Activated CD4-positive, alpha-beta T cell treated with anti-CD3 and anti-CD28 coated beads for 36 hours (primary cell): ENCODE results near the gene SCIMP. TPM values are rescaled to one million over a fixed set of nuclear protein-coding genes. Genes with fewer than 3 reads are reported as not detected.
"Not testable (repeated sequence)": the region's sequence is repeated elsewhere in the genome, so short reads cannot be mapped to it uniquely, and the experiment has no call there.

Source experiments
- ATAC-seq: fragments of 200-7000 bp; cut with Tn5 transposase; one replicate; pipeline ENCODE4 v1.10.0; 2021; ENCODE audit warnings: mild to moderate bottlenecking, moderate library complexity
- CTCF ChIA-PET: fragments of 350-600 bp; sonication (Branson Sonifier 250); formaldehyde crosslinking; loops from one replicate; lab custom pipeline; 2021; ENCODE audit warnings: antibody characterized with exemption; lab: Charles Lee
- POLR2A ChIA-PET: fragments of 350-600 bp; sonication (Branson Sonifier 250); formaldehyde crosslinking; loops from one replicate; lab custom pipeline; 2021; ENCODE audit warnings: antibody characterized with exemption, inconsistent platforms; lab: Charles Lee
- DNase-seq: peaks from one replicate; pipeline ENCODE4 v3.0.0-alpha.2; 2020
- H3K27ac Mint-ChIP-seq: one replicate; pipeline ENCODE4 v1.8.0; 2021; ENCODE audit warnings: mixed read lengths
- H3K27me3 Mint-ChIP-seq: one replicate; pipeline ENCODE4 v1.8.0; 2021; ENCODE audit warnings: mixed read lengths
- H3K36me3 Mint-ChIP-seq: one replicate; pipeline ENCODE4 v1.8.0; 2021; ENCODE audit warnings: low read depth, mixed read lengths
- H3K4me1 Mint-ChIP-seq: one replicate; pipeline ENCODE4 v1.8.0; 2021; ENCODE audit warnings: mixed read lengths
- H3K4me3 Mint-ChIP-seq: one replicate; pipeline ENCODE4 v1.8.0; 2021; ENCODE audit warnings: mild to moderate bottlenecking, moderate library complexity, mixed read lengths
- H3K9me3 Mint-ChIP-seq: one replicate; pipeline ENCODE4 v1.8.0; 2021; ENCODE audit warnings: low read depth, mixed read lengths
- intact Hi-C, 2 experiments: fragments of 100-400 bp; cut with DNase I in 1 of 2; cut with micrococcal nuclease in 1 of 2; formaldehyde crosslinking; loops; one replicate each; pipeline versions ENCODE4 v1.14.2 to v1.15.1; 2022 to 2024; cut with DNase I, micrococcal nuclease
- total RNA-seq, 2 experiments: library from RNA; stranded (reverse); gene quantifications; one replicate each; pipeline ENCODE4 v1.2.3, GENCODE V29; 2021

Gene SCIMP
- total RNA-seq, 2 experiments from 2014 or later, result not detected

DNA sequence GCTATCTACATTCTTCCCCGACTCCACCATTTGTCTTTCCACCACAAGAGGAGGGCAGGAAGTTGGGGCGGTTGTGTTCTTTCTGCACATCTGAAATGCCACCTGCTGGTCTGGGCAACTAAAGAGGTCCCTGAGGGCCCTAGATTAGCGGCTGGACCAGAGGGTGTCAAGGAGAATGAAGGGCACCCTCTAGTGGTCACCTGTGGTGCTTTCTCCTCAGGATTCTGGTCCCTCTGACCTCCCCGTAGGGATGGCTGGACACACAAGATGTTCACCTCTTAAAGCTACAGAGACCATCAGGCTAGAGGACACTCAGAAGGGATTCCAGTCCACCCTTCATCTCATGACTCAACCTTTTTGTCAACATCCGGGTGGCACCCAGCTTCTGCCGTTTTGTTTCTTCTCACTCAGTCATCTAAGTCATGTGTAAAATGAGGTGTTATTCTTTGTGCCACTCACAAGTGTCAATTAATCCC, 2.9 kb upstream of the SCIMP start:
- CTCF ChIA-PET, result interaction anchor here (0.9 to 1.3 kb wide), 5 partner anchors 8 to 32 kb away, joined by 3 to 4 read pairs (median 3); no protein-coding TSS in a partner anchor
- DNase-seq (peak; percentile 70), ATAC-seq (peak; percentile 69)
- H3K4me1 Mint-ChIP-seq, result peaks cover 24% of the 10 kb centered on the region
- H3K27ac Mint-ChIP-seq, result no peak overlapping the region
- H3K27me3 Mint-ChIP-seq, result no peaks in the 10 kb centered on the region
- H3K36me3 Mint-ChIP-seq, result no peaks in the 10 kb centered on the region
- H3K4me3 Mint-ChIP-seq, result no peak overlapping the region
- H3K9me3 Mint-ChIP-seq, result no peaks in the 10 kb centered on the region
- intact Hi-C loops, result loop anchor here (1.0 to 5.0 kb wide), 2 partner anchors 40 to 45 kb away; partner anchors contain the start of gene RABEP1 (in 1 of the 2)
- POLR2A ChIA-PET, result interaction anchor here (0.6 kb wide), 1 partner anchor 263 kb away, joined by 4 read pairs; no protein-coding TSS in a partner anchor

DNA sequence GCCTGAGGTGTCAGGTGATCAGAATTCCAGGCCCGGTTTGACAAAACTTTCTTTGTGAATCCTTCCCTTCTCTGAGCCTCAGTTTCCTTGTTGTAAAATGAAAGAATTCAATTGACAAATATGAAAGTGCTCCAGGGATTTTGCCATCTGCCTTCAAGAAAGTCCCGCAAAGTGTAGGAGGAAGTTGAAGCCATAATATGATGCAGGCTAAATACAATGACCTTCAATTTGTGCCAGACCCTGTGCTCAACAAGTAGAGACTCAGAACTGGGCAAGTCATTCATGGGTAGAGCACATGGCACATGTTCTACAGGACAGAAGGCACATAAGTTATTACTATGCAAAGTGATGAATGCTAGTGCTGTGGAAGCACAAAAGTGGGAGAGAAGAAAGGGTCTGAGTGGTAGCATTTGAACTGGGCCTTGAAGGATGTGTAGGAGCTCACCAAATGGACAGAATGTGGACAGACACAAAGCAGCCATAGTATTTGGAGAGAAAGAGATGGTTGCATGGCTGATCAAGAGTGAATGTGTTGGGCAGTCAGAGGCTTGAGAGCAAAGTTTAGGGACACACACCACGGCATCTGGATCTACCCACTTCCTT, 2.4 kb upstream of the SCIMP start:
- POLR2A ChIA-PET, result interaction anchor here (0.6 kb wide), 1 partner anchor 262 kb away, joined by 4 read pairs; no protein-coding TSS in a partner anchor

DNA sequence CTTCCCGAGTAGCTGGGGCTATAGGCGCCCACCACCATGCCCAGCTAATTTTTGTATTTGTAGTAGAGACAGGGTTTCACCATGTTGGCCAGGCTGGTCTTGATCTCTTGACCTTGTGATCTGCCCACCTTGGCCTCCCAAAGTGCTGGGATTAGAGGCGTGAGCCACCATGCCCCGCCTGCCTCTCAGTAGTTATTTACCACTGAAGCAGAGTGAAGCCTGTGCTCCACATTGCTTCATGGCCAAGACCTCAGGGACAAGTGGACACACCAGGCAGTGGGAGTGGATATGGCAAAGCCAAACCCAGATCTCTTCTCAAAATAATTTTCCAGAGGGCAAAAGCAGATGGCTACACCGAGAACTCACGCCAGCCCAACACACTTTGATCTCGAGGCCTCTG, 1.2 kb downstream of the SCIMP start:
- DNase-seq, H3K27me3 Mint-ChIP-seq, POLR2A ChIA-PET, H3K4me3 Mint-ChIP-seq, H3K9me3 Mint-ChIP-seq, ATAC-seq, H3K27ac Mint-ChIP-seq, CTCF ChIA-PET, H3K36me3 Mint-ChIP-seq, H3K4me1 Mint-ChIP-seq, intact Hi-C loops: not testable (repeated sequence)

More for the DNA sequence above, 2.4 kb upstream of the SCIMP start:
- CTCF ChIA-PET, result interaction anchor here (0.9 to 1.3 kb wide), 6 partner anchors 9 to 75 kb away, joined by 3 to 4 read pairs (median 3); no protein-coding TSS in a partner anchor
- H3K27ac Mint-ChIP-seq, result no peak overlapping the region
- no peak for ATAC-seq
- peaks cover 19% of the 10 kb centered on the region for H3K4me1 Mint-ChIP-seq
- H3K36me3 Mint-ChIP-seq, result no peaks in the 10 kb centered on the region
- intact Hi-C loops, result loop anchor here (1.0 to 5.0 kb wide), 2 partner anchors 40 to 45 kb away; partner anchors contain the start of gene RABEP1 (in 1 of the 2)
- no peaks in the 10 kb centered on the region for H3K9me3 Mint-ChIP-seq
- H3K4me3 Mint-ChIP-seq, result no peak overlapping the region
- H3K27me3 Mint-ChIP-seq, result no peaks in the 10 kb centered on the region
- DNase-seq, result no peak

DNA sequence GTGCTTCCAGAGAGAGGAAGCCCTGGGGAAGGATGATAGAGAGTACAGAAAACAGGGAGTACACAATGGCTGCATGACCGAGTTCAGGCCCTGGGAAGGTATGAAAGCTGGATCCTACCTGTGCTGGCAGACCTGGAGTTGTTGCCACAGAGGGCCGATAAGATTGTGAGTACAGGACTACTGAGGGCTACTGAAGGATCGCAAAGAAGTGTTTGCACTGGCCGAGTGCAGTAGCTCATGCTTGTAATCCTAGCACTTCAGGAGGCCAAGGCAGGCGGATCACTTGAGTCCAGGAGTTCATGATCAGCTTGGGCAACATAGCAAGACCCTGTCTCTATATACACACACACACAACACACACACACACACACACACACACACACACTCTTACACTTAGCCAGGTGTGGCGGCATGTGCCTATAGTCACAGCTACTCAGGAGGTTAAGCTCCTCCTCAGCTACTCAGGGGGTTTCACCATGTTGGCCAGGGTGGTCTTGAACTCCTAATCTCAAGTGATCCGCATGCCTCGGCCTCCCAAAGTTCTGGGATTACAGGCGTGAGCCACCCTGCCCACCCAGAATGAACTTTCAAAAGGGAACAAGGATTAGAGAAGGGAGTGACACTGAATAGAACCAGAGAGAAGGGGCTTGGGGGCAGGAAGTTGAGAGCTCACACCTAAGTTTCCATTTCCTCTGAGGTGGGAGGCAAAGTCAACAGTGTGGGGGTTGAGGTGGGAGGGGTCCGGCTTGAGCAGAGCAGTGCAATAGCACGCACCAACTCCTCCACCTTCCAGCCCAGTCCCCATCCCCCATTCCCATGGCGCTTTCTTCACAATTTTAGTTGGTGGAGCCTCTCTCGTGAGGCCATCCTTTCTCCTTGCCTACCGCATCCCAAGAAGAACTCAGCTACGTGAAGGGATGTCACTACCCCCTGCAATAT, 7.5 kb downstream of the SCIMP start:
- CTCF ChIA-PET, result interaction anchor here (0.5 to 1.3 kb wide), 6 partner anchors 10 to 1079 kb away, joined by 3 to 4 read pairs (median 3); partner anchors contain the start of gene ZNF594
- Mint-ChIP-seq H3K9me3 (no peaks in the 10 kb centered on the region), H3K4me3 (no peak overlapping the region), H3K27me3 (no peaks in the 10 kb centered on the region), H3K36me3 (no peaks in the 10 kb centered on the region), H3K27ac (no peak overlapping the region), H3K4me1 (peaks cover 18% of the 10 kb centered on the region)
- DNase-seq (peak; percentile 16), ATAC-seq (peak; percentile 60)
- intact Hi-C loops, result no loop called here
- POLR2A ChIA-PET, result interaction anchor here (0.6 kb wide), 1 partner anchor 192 kb away, joined by 3 read pairs; the partner anchor contains the start of gene NUP88

DNA sequence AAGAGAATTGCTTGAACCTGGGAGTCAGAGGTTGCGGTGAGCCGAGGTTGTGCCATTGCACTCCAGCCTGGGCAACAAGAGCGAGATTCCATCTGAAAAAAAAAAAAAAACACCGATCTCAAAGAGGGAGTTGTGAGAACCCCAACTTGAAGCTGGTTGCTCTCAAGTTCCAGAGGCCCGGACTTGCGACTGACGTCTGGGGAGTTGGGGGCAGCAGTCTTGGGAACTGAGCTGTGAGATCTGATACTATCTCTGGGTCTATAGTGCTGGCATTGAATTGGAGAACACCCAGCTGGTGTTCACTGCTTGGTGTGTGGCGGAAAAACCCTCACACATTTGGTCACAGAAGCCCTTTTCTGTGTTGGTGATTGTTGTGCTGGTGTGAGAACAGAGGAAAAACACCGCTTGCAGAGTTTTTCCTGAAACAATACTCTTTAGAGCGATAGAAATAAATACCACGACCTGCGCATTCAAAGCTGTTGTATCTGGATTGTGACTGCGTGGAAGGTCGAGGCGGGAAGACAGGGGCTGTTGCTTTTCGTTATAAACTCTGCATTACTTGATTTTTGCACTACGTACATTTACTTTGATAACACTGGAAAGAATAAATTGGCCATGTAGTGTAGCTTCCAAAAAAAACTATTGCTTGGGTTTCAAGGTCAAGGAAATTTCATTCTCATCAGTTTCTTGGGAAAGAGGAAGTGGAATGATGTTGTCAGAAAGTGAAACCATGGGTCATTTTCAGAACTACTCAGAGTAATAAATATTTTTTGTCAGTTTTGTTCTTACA, 8.8 kb downstream of the SCIMP start:
- peaks cover 25% of the 10 kb centered on the region for H3K4me1 Mint-ChIP-seq
- CTCF ChIA-PET, result interaction anchor here (0.8 to 1.2 kb wide), 4 partner anchors 12 to 1019 kb away, joined by 3 read pairs; partner anchors contain the start of gene ZNF594

DNA sequence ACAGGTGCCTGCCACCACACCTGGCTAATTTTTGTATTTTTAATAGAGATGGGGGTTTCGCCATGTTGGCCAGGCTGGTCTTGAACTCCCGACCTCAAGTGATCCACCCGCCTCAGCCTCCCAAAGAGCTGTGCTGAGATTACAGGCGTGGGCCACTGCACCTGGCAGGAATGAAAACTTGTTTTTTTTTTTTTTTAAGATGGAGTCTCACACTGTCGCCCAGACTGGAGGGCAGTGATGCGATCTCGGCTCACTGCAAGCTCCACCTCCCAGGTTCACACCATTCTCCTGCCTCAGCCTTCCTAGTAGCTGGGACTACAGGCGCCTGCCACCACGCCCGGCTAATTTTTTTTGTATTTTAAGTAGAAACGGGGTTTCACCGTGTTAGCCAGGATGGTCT, 12.7 kb downstream of the SCIMP start:
- intact Hi-C loops, H3K36me3 Mint-ChIP-seq, H3K27me3 Mint-ChIP-seq, DNase-seq, POLR2A ChIA-PET, H3K4me3 Mint-ChIP-seq, H3K27ac Mint-ChIP-seq, H3K9me3 Mint-ChIP-seq, ATAC-seq, CTCF ChIA-PET: not testable (repeated sequence)
- H3K4me1 Mint-ChIP-seq, result peaks cover 18% of the 10 kb centered on the region

More for the DNA sequence above, 8.8 kb downstream of the SCIMP start:
- intact Hi-C loops, result no loop called here
- H3K27ac Mint-ChIP-seq, result peak overlapping the region; percentile 42
- no peaks in the 10 kb centered on the region for H3K27me3 Mint-ChIP-seq
- POLR2A ChIA-PET, result no interaction called here
- DNase-seq, result no peak
- H3K36me3 Mint-ChIP-seq, result no peaks in the 10 kb centered on the region
- H3K4me3 Mint-ChIP-seq, result no peak overlapping the region
- H3K9me3 Mint-ChIP-seq, result no peaks in the 10 kb centered on the region
- ATAC-seq, result no peak

DNA sequence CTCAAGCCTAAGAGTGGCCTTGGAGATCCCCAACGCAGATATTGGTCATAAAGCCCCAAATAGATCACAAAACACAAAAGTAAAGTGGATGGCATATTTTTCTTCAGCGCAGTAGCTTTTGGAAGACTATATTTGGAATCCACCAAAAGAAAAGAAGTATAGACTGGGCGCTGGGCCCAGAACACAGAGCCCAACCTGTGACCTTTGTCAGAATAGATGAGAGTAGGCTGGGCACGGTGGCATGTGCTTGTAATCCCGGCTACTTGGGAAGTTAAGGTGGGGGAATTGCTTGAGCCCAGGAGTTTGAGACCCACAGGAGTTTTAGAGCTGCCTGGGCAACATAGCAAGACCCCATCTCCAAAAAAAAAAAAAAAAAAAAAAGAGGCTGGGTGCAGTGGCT, 14.6 kb downstream of the SCIMP start:
- Mint-ChIP-seq H3K27me3 (no peaks in the 10 kb centered on the region), H3K4me1 (peaks cover 10% of the 10 kb centered on the region)
- POLR2A ChIA-PET, result no interaction called here

DNA sequence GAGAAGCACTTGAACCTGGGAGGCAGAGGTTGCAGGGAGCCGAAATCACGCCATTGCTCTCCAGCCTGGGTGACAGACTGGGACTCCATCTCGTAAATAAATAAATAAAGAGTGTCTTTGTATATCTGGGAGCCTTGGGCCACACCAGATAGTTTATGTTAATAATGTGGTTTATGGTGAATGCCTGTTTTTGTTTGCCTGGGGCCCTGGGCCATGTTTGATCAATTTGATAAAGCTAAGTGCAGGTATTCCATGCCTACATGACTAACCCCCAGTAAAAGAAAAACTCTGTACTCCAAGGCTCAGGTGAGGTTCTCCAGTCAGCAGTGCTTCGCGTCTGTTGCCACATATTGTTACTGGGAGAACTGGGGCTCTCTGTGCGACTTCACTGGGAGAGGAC, 15.1 kb downstream of the SCIMP start:
- ATAC-seq (no peak), DNase-seq (no peak)
- peaks cover 10% of the 10 kb centered on the region for H3K4me1 Mint-ChIP-seq
- no peak overlapping the region for H3K27ac Mint-ChIP-seq
- ChIA-PET CTCF (interaction anchor here (0.6 to 0.8 kb wide), 2 partner anchors 18 to 313 kb away, joined by 3 read pairs; no protein-coding TSS in a partner anchor), POLR2A (no interaction called here)
- intact Hi-C loops, result no loop called here
- no peaks in the 10 kb centered on the region for H3K27me3 Mint-ChIP-seq
- no peak overlapping the region for H3K4me3 Mint-ChIP-seq
- no peaks in the 10 kb centered on the region for H3K9me3 Mint-ChIP-seq
- peaks cover 5% of the 10 kb centered on the region for H3K36me3 Mint-ChIP-seq

More for the DNA sequence above, 14.6 kb downstream of the SCIMP start:
- CTCF ChIA-PET, result no interaction called here
- Mint-ChIP-seq H3K36me3 (peaks cover 2% of the 10 kb centered on the region), H3K4me3 (no peak overlapping the region), H3K27ac (no peak overlapping the region), H3K9me3 (no peaks in the 10 kb centered on the region)
- ATAC-seq (no peak), DNase-seq (no peak)
- intact Hi-C loops, result no loop called here

DNA sequence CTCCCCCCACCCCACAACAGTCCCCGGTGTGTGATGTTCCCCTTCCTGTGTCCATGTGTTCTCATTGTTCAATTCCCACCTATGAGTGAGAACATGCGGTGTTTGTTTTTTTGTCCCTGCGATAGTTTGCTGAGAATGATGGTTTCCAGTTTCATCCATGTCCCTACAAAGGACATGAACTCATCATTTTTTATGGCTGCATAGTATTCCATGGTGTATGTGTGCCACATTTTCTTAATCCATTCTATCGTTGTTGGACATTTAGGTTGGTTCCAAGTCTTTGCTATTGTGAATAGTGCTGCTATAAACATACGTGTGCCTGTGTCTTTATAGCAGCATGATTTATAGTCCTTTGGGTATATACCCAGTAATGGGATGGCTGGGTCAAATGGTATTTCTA, 17.1 kb downstream of the SCIMP start:
- intact Hi-C loops, H3K27ac Mint-ChIP-seq, ATAC-seq, H3K9me3 Mint-ChIP-seq, H3K27me3 Mint-ChIP-seq, POLR2A ChIA-PET, DNase-seq, H3K36me3 Mint-ChIP-seq, H3K4me3 Mint-ChIP-seq: not testable (repeated sequence)
- CTCF ChIA-PET, result interaction anchor here (0.6 kb wide), 1 partner anchor 43 kb away, joined by 3 read pairs; no protein-coding TSS in a partner anchor
- H3K4me1 Mint-ChIP-seq, result peaks cover 10% of the 10 kb centered on the region

DNA sequence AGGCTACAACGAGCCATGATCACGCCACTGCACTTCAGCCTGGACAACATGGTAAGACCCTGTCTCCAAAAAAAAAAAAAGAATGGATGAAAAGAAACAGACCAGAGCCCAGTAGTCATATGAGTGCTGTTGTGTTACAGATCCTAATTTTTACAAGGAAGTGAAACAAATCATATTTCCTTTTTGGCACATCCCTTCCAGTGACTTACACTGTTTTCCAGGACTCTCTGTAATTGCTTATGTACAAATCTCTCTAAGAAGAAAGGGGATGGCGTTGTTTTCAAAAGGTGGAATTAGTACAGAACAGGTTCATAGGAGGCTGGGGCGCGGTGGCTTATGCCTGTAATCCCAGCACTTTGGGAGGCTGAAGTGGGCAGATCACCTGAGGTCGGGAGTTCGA, 23.2 kb downstream of the SCIMP start:
- H3K27me3 Mint-ChIP-seq, result no peaks in the 10 kb centered on the region
- DNase-seq (no peak), ATAC-seq (no peak)
- no peaks in the 10 kb centered on the region for H3K9me3 Mint-ChIP-seq
- peaks cover 11% of the 10 kb centered on the region for H3K4me1 Mint-ChIP-seq
- peak overlapping the region; percentile 4 for H3K27ac Mint-ChIP-seq
- POLR2A ChIA-PET, result no interaction called here
- H3K36me3 Mint-ChIP-seq, result peaks cover 5% of the 10 kb centered on the region
- CTCF ChIA-PET, result no interaction called here
- intact Hi-C loops, result no loop called here
- no peak overlapping the region for H3K4me3 Mint-ChIP-seq
